H1 (cell line): ENCODE results near the gene ZSCAN21. TPM values are rescaled to one million over a fixed set of nuclear protein-coding genes. Genes with fewer than 3 reads are reported as not detected.

Experiments
- CTCF ChIA-PET: fragments of 300-600 bp; sonication (Branson Sonifier 250); formaldehyde crosslinking; loops from one replicate; lab custom pipeline; 2021; ENCODE audit not compliant: partially characterized antibody; lab: Charles Lee
- POLR2A ChIA-PET: fragments of 300-600 bp; sonication (Branson Sonifier 250); formaldehyde crosslinking; loops from one replicate; lab custom pipeline; 2021; ENCODE audit warnings: inconsistent platforms; ENCODE audit not compliant: partially characterized antibody; lab: Charles Lee
- DNase-seq, 2 experiments: peaks; one replicate each; pipeline versions ENCODE4 v3.0.0 to v3.0.0-alpha.2; 2010 to 2022; ENCODE audit warnings: low spot score in 2 of 2, low read depth in 1 of 2, mixed read lengths in 1 of 2
- FAIRE-seq: peaks from 2 replicates; lab custom pipeline; 2011; peaks lifted over from hg19 to GRCh38; lab: Jason Lieb, UNC
- H2AFZ ChIP-seq: 2 replicates; pipeline ENCODE4 v1.8.1; 2012; ENCODE audit warnings: low read length, inconsistent platforms
- H2AK5ac ChIP-seq: 2 replicates; pipeline ENCODE4 v1.6.1; 2013; ENCODE audit warnings: low read depth, low read length
- H2BK120ac ChIP-seq: replicated peaks from 2 replicates; pipeline ENCODE3; 2013; ENCODE audit warnings: low read depth, low read length, inconsistent platforms
- H2BK12ac ChIP-seq: 2 replicates; pipeline ENCODE4 v1.6.1; 2013; ENCODE audit warnings: low read depth, low read length
- H2BK15ac ChIP-seq: 2 replicates; pipeline ENCODE4 v1.6.1; 2013; ENCODE audit warnings: low read length
- H2BK20ac ChIP-seq: 2 replicates; pipeline ENCODE4 v1.6.1; 2013; ENCODE audit warnings: low read length
- H2BK5ac ChIP-seq: 2 replicates; pipeline ENCODE4 v1.6.1; 2013; ENCODE audit warnings: low read depth, low read length
- H3K14ac ChIP-seq: 2 replicates; pipeline ENCODE4 v1.6.1; 2013; ENCODE audit warnings: inconsistent platforms; ENCODE audit not compliant: insufficient read length
- H3K18ac ChIP-seq: 2 replicates; pipeline ENCODE4 v1.6.1; 2013; ENCODE audit warnings: low read length; ENCODE audit errors: extremely low read depth
- H3K23ac ChIP-seq: 2 replicates; pipeline ENCODE4 v1.6.1; 2013; ENCODE audit warnings: inconsistent platforms; ENCODE audit not compliant: insufficient read length
- H3K23me2 ChIP-seq: 2 replicates; pipeline ENCODE4 v1.6.1; 2013; ENCODE audit warnings: low read depth, low read length
- H3K27ac ChIP-seq: 2 replicates; pipeline ENCODE4 v1.6.1; 2011; ENCODE audit warnings: low read depth, low read length, inconsistent platforms
- H3K27me3 ChIP-seq, 4 experiments: replicated peaks in 1 of 4; 1 replicate in 1 of 4; 2 replicates in 3 of 4; pipeline versions ENCODE4 v1.6.1 to v1.8.1; 2011 to 2013; ENCODE audit warnings: low read length in 3 of 4, mild to moderate bottlenecking in 3 of 4, inconsistent platforms in 2 of 4, mixed read lengths in 2 of 4, moderate library complexity in 1 of 4; ENCODE audit not compliant: control insufficient read depth in 3 of 4, insufficient read depth in 3 of 4; ENCODE audit errors: extremely low read depth in 1 of 4
- H3K36me3 ChIP-seq, 4 experiments: 2 replicates each; pipeline versions ENCODE4 v1.6.1 to v1.8.1; 2011 to 2013; ENCODE audit warnings: mild to moderate bottlenecking in 4 of 4, low read length in 3 of 4, moderate library complexity in 2 of 4, control low read depth in 1 of 4, inconsistent platforms in 1 of 4; ENCODE audit not compliant: insufficient read depth in 4 of 4, control insufficient read depth in 2 of 4
- H3K4ac ChIP-seq: replicated peaks from 2 replicates; pipeline ENCODE3; 2013; ENCODE audit warnings: low read length, low read depth, mixed read lengths, inconsistent platforms; ENCODE audit not compliant: insufficient read length
- H3K4me1 ChIP-seq, 4 experiments: replicated peaks in 1 of 4; 1 replicate in 1 of 4; 2 replicates in 3 of 4; pipeline versions ENCODE4 v1.6.1 to v1.8.1; 2011 to 2013; ENCODE audit warnings: low read length in 3 of 4, inconsistent platforms in 2 of 4, mixed read lengths in 1 of 4; ENCODE audit not compliant: insufficient read depth in 4 of 4, control insufficient read depth in 3 of 4
- H3K4me2 ChIP-seq, 2 experiments: 2 replicates each; pipeline versions ENCODE4 v1.6.1 to v1.8.1; 2011 to 2013; ENCODE audit warnings: low read depth in 2 of 2, low read length in 2 of 2, control low read depth in 1 of 2, inconsistent platforms in 1 of 2, mild to moderate bottlenecking in 1 of 2; ENCODE audit not compliant: insufficient read depth in 1 of 2
- H3K4me3 ChIP-seq, 4 experiments: fragments of 200-600, 300-600 bp in 1 of 4; sonication (generic), shearing (Covaris generic), sonication (Bioruptor Twin) in 1 of 4; 2 replicates each; pipeline versions ENCODE4 v1.5.1 to v1.8.1; 2011 to 2016; ENCODE audit warnings: low read length in 4 of 4, low read depth in 3 of 4, control low read depth in 2 of 4, inconsistent platforms in 2 of 4, mild to moderate bottlenecking in 2 of 4, mixed read lengths in 1 of 4, moderate library complexity in 1 of 4; ENCODE audit not compliant: insufficient read depth in 2 of 4; ENCODE audit errors: extremely low read depth in 1 of 4
- H3K56ac ChIP-seq: replicated peaks from 2 replicates; pipeline ENCODE3; 2013; ENCODE audit warnings: low read depth, mild to moderate bottlenecking, mixed read lengths, low read length, inconsistent platforms; ENCODE audit not compliant: insufficient read length
- H3K79me1 ChIP-seq: 2 replicates; pipeline ENCODE4 v1.6.1; 2013; ENCODE audit warnings: low read depth, low read length, control low read depth
- H3K79me2 ChIP-seq, 2 experiments: 2 replicates each; pipeline versions ENCODE4 v1.6.1 to v1.8.1; 2012 to 2013; ENCODE audit warnings: low read length in 2 of 2, mild to moderate bottlenecking in 2 of 2, inconsistent platforms in 1 of 2; ENCODE audit not compliant: insufficient read depth in 2 of 2, control insufficient read depth in 1 of 2
- H3K9ac ChIP-seq, 4 experiments: replicated peaks in 1 of 4; 1 replicate in 1 of 4; 2 replicates in 3 of 4; pipeline versions ENCODE4 v1.6.1 to v1.8.1; 2011 to 2013; ENCODE audit warnings: low read depth in 3 of 4, low read length in 3 of 4, control low read depth in 2 of 4, mild to moderate bottlenecking in 2 of 4, moderate library complexity in 2 of 4, inconsistent platforms in 1 of 4; ENCODE audit errors: extremely low read depth in 1 of 4
- H3K9me3 ChIP-seq, 2 experiments: 2 replicates each; pipeline versions ENCODE4 v1.6.1 to v1.8.1; 2012 to 2013; ENCODE audit warnings: mild to moderate bottlenecking in 2 of 2, moderate library complexity in 2 of 2, control low read depth in 1 of 2, inconsistent platforms in 1 of 2, low read depth in 1 of 2, low read length in 1 of 2, mixed read lengths in 1 of 2; ENCODE audit not compliant: insufficient read depth in 2 of 2
- H4K20me1 ChIP-seq, 2 experiments: replicated peaks in 1 of 2; 2 replicates each; pipeline versions ENCODE3 to v1.8.1; 2011 to 2013; ENCODE audit warnings: inconsistent platforms in 2 of 2, low read length in 2 of 2, mild to moderate bottlenecking in 1 of 2; ENCODE audit not compliant: insufficient read depth in 2 of 2, control insufficient read depth in 1 of 2
- H4K5ac ChIP-seq: 2 replicates; pipeline ENCODE4 v1.6.1; 2013; ENCODE audit warnings: low read length, low read depth, mixed read lengths, inconsistent platforms; ENCODE audit not compliant: insufficient read length
- H4K8ac ChIP-seq: 2 replicates; pipeline ENCODE4 v1.8.0; 2013; ENCODE audit warnings: mild to moderate bottlenecking, moderate library complexity, low read length, inconsistent platforms; ENCODE audit not compliant: insufficient read depth; ENCODE audit errors: extremely low read depth
- H4K91ac ChIP-seq: replicated peaks from 2 replicates; pipeline ENCODE3; 2013; ENCODE audit warnings: low read length, mixed read lengths, inconsistent platforms; ENCODE audit not compliant: insufficient read length
- BRCA1 ChIP-seq: IDR thresholded peaks from 2 replicates; pipeline ENCODE4 v1.6.1; 2012; ENCODE audit warnings: low read depth, low read length, improper control_type of control experiment
- HDAC6 ChIP-seq: IDR thresholded peaks from one replicate; pipeline ENCODE4 v1.7.1; 2012; ENCODE audit warnings: low read depth, mild to moderate bottlenecking, inconsistent platforms, low read length, moderate library complexity
- KDM1A ChIP-seq: fragments of 200-600, 300-600 bp; sonication (generic); IDR thresholded peaks from 2 replicates; pipeline ENCODE4 v1.7.1; 2016; ENCODE audit warnings: mild to moderate bottlenecking, low read length, borderline replicate concordance
- NANOG ChIP-seq: IDR thresholded peaks from 2 replicates; pipeline ENCODE4 v1.6.1; 2011; ENCODE audit warnings: low read length, low read depth, mild to moderate bottlenecking, inconsistent platforms; ENCODE audit not compliant: insufficient read depth, poor library complexity, severe bottlenecking
- PHF8 ChIP-seq: fragments of 200-600 bp; sonication (generic); conservative IDR thresholded peaks from 2 replicates; pipeline ENCODE4 v1.7.1; 2012; ENCODE audit warnings: low read depth, mild to moderate bottlenecking, inconsistent platforms, low read length, moderate library complexity
- RBBP5 ChIP-seq: IDR thresholded peaks from 2 replicates; pipeline ENCODE4 v1.7.1; 2012; ENCODE audit warnings: low read depth, mild to moderate bottlenecking, inconsistent platforms, low read length, moderate library complexity, borderline replicate concordance
- RFX5 ChIP-seq: IDR thresholded peaks from 2 replicates; pipeline ENCODE4 v1.6.1; 2011; ENCODE audit warnings: low read depth, low read length, improper control_type of control experiment, borderline replicate concordance
- SUZ12 ChIP-seq: fragments of 200-600 bp; sonication (generic); IDR thresholded peaks from 2 replicates; pipeline ENCODE4 v1.6.1; 2012; ENCODE audit warnings: mild to moderate bottlenecking, inconsistent platforms, low read length, moderate library complexity, mixed read lengths
- TAF1 ChIP-seq: IDR thresholded peaks from 2 replicates; pipeline ENCODE4 v1.6.1; 2011; ENCODE audit warnings: mild to moderate bottlenecking, low read depth, low read length
- TCF12 ChIP-seq: IDR thresholded peaks from 2 replicates; pipeline ENCODE4 v1.6.1; 2011; ENCODE audit warnings: low read depth, mild to moderate bottlenecking, low read length
- TEAD4 ChIP-seq: IDR thresholded peaks from 2 replicates; pipeline ENCODE4 v1.6.1; 2012; ENCODE audit warnings: low read depth, low read length, inconsistent platforms, mixed read lengths
- WGBS, 2 experiments: shearing (Covaris generic) in 1 of 2; methylation state at CpG; one replicate each; pipeline versions ENCODE4 v1.1.6 to v1.1.7; 2013 to 2015; ENCODE audit warnings: low lambda C conversion rate in 2 of 2, mixed read lengths in 2 of 2, inconsistent platforms in 1 of 2, low coverage in 1 of 2, missing lambda C conversion rate in 1 of 2; ENCODE audit not compliant: insufficient replicate concordance in 2 of 2, insufficient coverage in 1 of 2, insufficient read length in 1 of 2; ENCODE audit errors: extremely low coverage in 1 of 2, missing lambda C conversion rate in 1 of 2; 5-methylcytosine and 5-hydroxymethylcytosine counted together
- polyA plus RNA-seq, 7 experiments: library from polyadenylated mRNA; depleted of rRNA in 3 of 7; stranded (reverse) in 5 of 7; unstranded in 2 of 7; fragments of >200 nt in 5 of 7; fragments of 200-250 nt in 2 of 7; gene quantifications; 1 replicate in 5 of 7; 2 replicates in 1 of 7; 4 replicates in 1 of 7; pipeline versions ENCODE4 v1.2.1 to v1.2.3, GENCODE V29; 2011 to 2013; ENCODE audit warnings: missing spikeins in 2 of 7, mixed read lengths in 2 of 7
- total RNA-seq: library from RNA; stranded (reverse); fragmentation: NEBNext Ultra II Directional; extraction: Animal tissue kit (Norgen Biotek cat#: 25700); gene quantifications from 2 replicates; pipeline ENCODE4 v1.2.1, GENCODE V29; 2021

Gene ZSCAN21
- total and polyA plus RNA-seq, 2 of the 8 experiments (the other 6 are each of a cell fraction or from before 2014, with no cell fraction given) = 15.4 to 26.1 TPM

GRCh38 chr7:100087055-100087750 is 37.6 kb downstream of the ZSCAN21 start:
- CTCF ChIA-PET = interaction anchor here (1.0 to 1.2 kb wide), 2 partner anchors 44 to 45 kb away, joined by 3 read pairs; no protein-coding TSS in a partner anchor
- H2BK20ac ChIP-seq = no peak overlapping the region; the same call in 1 of the 2 replicates
- no peak overlapping the region for H3K27ac ChIP-seq
- DNase-seq = no peak
- H3K23me2 ChIP-seq = peaks cover 4% of the 10 kb centered on the region; the same call in 1 of the 2 replicates
- H3K4me1 ChIP-seq = peaks cover 0 to 9% (median 2%) of the 10 kb centered on the region in 4 experiments; a peak in 2 of 7 replicates
- no peak overlapping the region for H3K14ac ChIP-seq
- H3K9ac ChIP-seq = no peak overlapping the region
- WGBS, 2 experiments = 92% methylated on average over 9 of the region's 10 CpGs; no CpG with 5 or more reads in 1 of the 2 experiments
- H2BK120ac ChIP-seq = no peak overlapping the region
- H3K23ac ChIP-seq = no peak overlapping the region
- H3K56ac ChIP-seq = no peak overlapping the region
- POLR2A ChIA-PET = interaction anchor here (1.0 to 19.5 kb wide), 5 partner anchors 7 to 61 kb away, joined by 3 to 722 read pairs (median 7); partner anchors contain the start of genes AP4M1, LAMTOR4 and MCM7
- H3K18ac ChIP-seq = no peak overlapping the region
- no peak for FAIRE-seq
- H3K9me3 ChIP-seq = no peaks in the 10 kb centered on the region
- peaks cover 9 to 20% (median 16%) of the 10 kb centered on the region in 4 experiments; a peak in 7 of 8 replicates for H3K36me3 ChIP-seq
- H3K4me3 ChIP-seq = no peak overlapping the region
- peaks cover 2 to 3% of the 10 kb centered on the region in 2 experiments for H4K20me1 ChIP-seq
- no peak overlapping the region; the same call in 1 of the 2 replicates for H2BK12ac ChIP-seq
- H4K91ac ChIP-seq = no peak overlapping the region
- no peak for TF ChIP-seq TCF12
- TF ChIP-seq TAF1 = no peak
- no peak for TF ChIP-seq KDM1A
- no peak for TF ChIP-seq NANOG
- no peak for TF ChIP-seq SUZ12
- no peak for TF ChIP-seq RBBP5
- no peak for TF ChIP-seq PHF8
- TF ChIP-seq TEAD4 = no peak
- TF ChIP-seq RFX5 = no peak
- no peak for TF ChIP-seq HDAC6
- no peak for TF ChIP-seq BRCA1
- peaks cover 0 to 6% of the 10 kb centered on the region in 2 experiments; a peak in 1 of 4 replicates for H3K79me2 ChIP-seq
- H2BK5ac ChIP-seq = peak overlapping the region; percentile 5; the same call in 1 of the 2 replicates
- H3K4ac ChIP-seq = no peak overlapping the region
- H3K79me1 ChIP-seq = no peaks in the 10 kb centered on the region
- no peak overlapping the region for H4K5ac ChIP-seq
- H2BK15ac ChIP-seq = no peak overlapping the region
- no peak overlapping the region for H3K4me2 ChIP-seq
- H3K27me3 ChIP-seq = no peaks in the 10 kb centered on the region
- H2AK5ac ChIP-seq = no peak overlapping the region
- H2AFZ ChIP-seq = no peak overlapping the region
- H4K8ac ChIP-seq = no peak overlapping the region
